Measurements from ENCODE around the gene BEST2. TPM values are rescaled to one million over a fixed set of nuclear protein-coding genes. Genes with fewer than 3 reads are reported as not detected.

BEST2 gene
- total and polyA plus RNA-seq, 10 donors = not detected

DNA sequence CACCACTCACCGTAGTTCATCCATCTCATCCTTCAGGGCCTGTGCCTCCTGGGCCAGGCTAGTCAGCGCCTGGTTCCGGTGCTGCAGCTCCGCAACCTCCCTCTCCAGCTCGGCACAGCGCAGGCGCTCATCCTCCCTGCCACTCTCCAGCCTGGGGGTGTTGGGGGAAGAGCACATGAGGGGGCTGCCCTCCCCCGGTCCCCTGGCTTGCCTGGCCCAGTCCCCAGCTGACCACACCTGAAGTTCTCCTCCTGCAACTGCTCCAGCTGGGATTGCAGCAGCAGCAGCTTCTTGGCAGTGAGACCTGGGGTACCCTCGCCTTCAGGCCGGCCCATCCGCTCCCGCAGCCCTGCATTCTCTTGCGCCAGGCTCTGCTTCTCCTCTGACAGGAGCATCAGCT, 19.3 kb downstream of the BEST2 start:
- no peak overlapping the region for H3K4me3 ChIP-seq
- DNase-seq = no peak
- no peak for TF ChIP-seq POLR2AphosphoS5 (IDR thresholded peaks at IDR 0.05)
- TF ChIP-seq, protein P1, sequence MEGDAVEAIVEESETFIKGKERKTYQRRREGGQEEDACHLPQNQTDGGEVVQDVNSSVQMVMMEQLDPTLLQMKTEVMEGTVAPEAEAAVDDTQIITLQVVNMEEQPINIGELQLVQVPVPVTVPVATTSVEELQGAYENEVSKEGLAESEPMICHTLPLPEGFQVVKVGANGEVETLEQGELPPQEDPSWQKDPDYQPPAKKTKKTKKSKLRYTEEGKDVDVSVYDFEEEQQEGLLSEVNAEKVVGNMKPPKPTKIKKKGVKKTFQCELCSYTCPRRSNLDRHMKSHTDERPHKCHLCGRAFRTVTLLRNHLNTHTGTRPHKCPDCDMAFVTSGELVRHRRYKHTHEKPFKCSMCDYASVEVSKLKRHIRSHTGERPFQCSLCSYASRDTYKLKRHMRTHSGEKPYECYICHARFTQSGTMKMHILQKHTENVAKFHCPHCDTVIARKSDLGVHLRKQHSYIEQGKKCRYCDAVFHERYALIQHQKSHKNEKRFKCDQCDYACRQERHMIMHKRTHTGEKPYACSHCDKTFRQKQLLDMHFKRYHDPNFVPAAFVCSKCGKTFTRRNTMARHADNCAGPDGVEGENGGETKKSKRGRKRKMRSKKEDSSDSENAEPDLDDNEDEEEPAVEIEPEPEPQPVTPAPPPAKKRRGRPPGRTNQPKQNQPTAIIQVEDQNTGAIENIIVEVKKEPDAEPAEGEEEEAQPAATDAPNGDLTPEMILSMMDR (IDR thresholded peaks at IDR 0.05 in 8 of 11, conservative IDR thresholded peaks at IDR 0.05 in 3 of 11) = no peak
- no peak for TF ChIP-seq POLR2A (IDR thresholded peaks at IDR 0.05)
- H3K4me1 ChIP-seq = peaks cover 5 to 14% (median 10%) of the 10 kb centered on the region in 6 donors
- no peaks in the 10 kb centered on the region for H3K27me3 ChIP-seq (replicated peaks in 1 of 7)
- intact Hi-C loops (cut with DNase I; ENCODE audit: low total_unique reads) = loop anchor here (5.0 kb wide), 1 partner anchor 36 kb away; the partner anchor contains the start of gene RNASEH2A
- no peak overlapping the region for H3K27ac ChIP-seq
- 94 to 98% (median 96%) methylated on average over 13 of the region's 13 CpGs for WGBS, 5 donors
- H3K9me3 ChIP-seq = no peaks in the 10 kb centered on the region
- H3K36me3 ChIP-seq = peaks cover 0 to 24% (median 0%) of the 10 kb centered on the region in 6 donors

DNA sequence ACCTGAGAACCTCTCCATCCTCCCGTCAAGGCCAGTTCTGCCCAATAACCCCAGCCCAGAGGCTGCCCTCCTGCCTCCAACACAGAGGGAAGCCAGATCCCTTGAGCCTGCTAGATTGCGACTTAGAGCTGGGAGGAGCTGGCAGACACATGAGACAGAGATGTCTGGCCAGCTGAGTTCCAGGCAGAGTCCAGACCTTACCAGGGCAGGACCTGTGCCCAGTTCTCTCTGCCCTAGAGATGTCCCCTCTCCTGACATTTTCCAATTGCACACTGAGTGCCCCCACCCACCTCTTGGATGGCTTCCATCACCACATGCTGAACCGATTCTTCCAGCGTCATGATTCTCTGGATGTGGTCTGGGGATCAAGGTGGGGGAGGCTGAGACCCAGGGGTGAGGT, 20.7 kb downstream of the BEST2 start:
- Histone ChIP-seq H3K27ac (no peak overlapping the region), H3K4me1 (peaks cover 8 to 22% (median 21%) of the 10 kb centered on the region in 6 donors), H3K36me3 (peaks cover 0 to 16% (median 0%) of the 10 kb centered on the region in 6 donors), H3K4me3 (no peak overlapping the region), H3K9me3 (no peaks in the 10 kb centered on the region), H3K27me3 (replicated peaks in 1 of 7) (no peaks in the 10 kb centered on the region)
- 84 to 91% (median 85%) methylated on average over 3 to 4 of the region's 4 CpGs for WGBS, 5 donors
- TF ChIP-seq POLR2A (IDR thresholded peaks at IDR 0.05) (no peak), POLR2AphosphoS5 (IDR thresholded peaks at IDR 0.05) (no peak)
- TF ChIP-seq, protein P1 (IDR thresholded peaks at IDR 0.05 in 8 of 11, conservative IDR thresholded peaks at IDR 0.05 in 3 of 11) = no peak
- DNase-seq = no peak
- intact Hi-C loops (cut with DNase I; ENCODE audit: low total_unique reads) = loop anchor here (5.0 kb wide), 1 partner anchor 35 kb away; the partner anchor contains the start of gene RNASEH2A

DNA sequence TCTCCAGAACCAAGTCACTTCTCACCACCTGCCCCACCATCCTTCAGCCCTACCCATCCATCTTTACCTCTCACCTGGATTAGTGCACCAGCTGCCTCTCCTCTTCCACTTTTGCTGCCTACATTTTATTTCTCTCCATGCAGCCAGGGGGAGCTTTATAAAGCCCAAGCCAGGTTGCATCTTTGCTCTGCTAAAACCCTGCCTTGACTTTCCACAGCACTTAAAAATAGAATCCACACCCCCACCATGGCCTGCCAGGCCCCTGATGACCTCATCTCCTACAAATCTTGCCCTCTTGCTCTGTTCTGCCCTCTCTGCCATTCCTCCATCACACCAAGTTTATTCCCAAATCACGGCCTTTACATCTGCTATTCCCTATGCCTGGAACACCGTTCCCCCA, 22.0 kb downstream of the BEST2 start:
- peaks cover 0 to 11% (median 0%) of the 10 kb centered on the region in 6 donors for H3K36me3 ChIP-seq

More for the DNA sequence above, 22.0 kb downstream of the BEST2 start:
- Histone ChIP-seq H3K27me3 (replicated peaks in 1 of 7) (no peaks in the 10 kb centered on the region), H3K4me3 (no peak overlapping the region), H3K4me1 (peaks cover 13 to 35% (median 30%) of the 10 kb centered on the region in 6 donors), H3K9me3 (no peaks in the 10 kb centered on the region), H3K27ac (no peak overlapping the region)
- WGBS, 5 donors = 89 to 94% (median 90%) methylated on average over 2 of the region's 2 CpGs
- intact Hi-C loops (cut with DNase I; ENCODE audit: low total_unique reads) = loop anchor here (5.0 kb wide), 1 partner anchor 34 kb away; the partner anchor contains the start of gene RNASEH2A
- TF ChIP-seq POLR2AphosphoS5 (IDR thresholded peaks at IDR 0.05) (no peak), POLR2A (IDR thresholded peaks at IDR 0.05) (no peak)
- TF ChIP-seq, protein P1 (IDR thresholded peaks at IDR 0.05 in 8 of 11, conservative IDR thresholded peaks at IDR 0.05 in 3 of 11) = peak in 1 of 11 experiments; percentile 17
- no peak for DNase-seq
